H9 (cell line): ENCODE results near the gene TMEM135. TPM values are rescaled to one million over a fixed set of nuclear protein-coding genes. Genes with fewer than 3 reads are reported as not detected.

Experiments used
- DNase-seq: peaks from one replicate; pipeline ENCODE4 v3.0.0-alpha.2; 2017
- H2AFZ ChIP-seq: one replicate; pipeline ENCODE4 v1.6.1; 2013; ENCODE audit warnings: mild to moderate bottlenecking, low read length, control low read depth, moderate library complexity
- H2AK5ac ChIP-seq: 2 replicates; pipeline ENCODE4 v1.6.1; 2013; ENCODE audit warnings: low read length, control low read depth, mixed read lengths; ENCODE audit not compliant: insufficient read length
- H2BK120ac ChIP-seq: one replicate; pipeline ENCODE4 v1.6.1; 2013; ENCODE audit warnings: low read depth, mild to moderate bottlenecking, low read length, control low read depth, inconsistent platforms; ENCODE audit not compliant: poor library complexity, severe bottlenecking
- H2BK12ac ChIP-seq: 2 replicates; pipeline ENCODE4 v1.6.1; 2013; ENCODE audit warnings: low read length, control low read depth, mixed read lengths, low read depth; ENCODE audit not compliant: insufficient read length
- H2BK15ac ChIP-seq: 2 replicates; pipeline ENCODE4 v1.6.1; 2013; ENCODE audit warnings: low read depth, low read length, control low read depth
- H2BK20ac ChIP-seq: one replicate; pipeline ENCODE4 v1.6.1; 2013; ENCODE audit warnings: low read depth, mild to moderate bottlenecking, low read length, control low read depth, inconsistent platforms; ENCODE audit not compliant: poor library complexity, severe bottlenecking
- H2BK5ac ChIP-seq: 2 replicates; pipeline ENCODE4 v1.6.1; 2013; ENCODE audit warnings: low read length, control low read depth, mixed read lengths; ENCODE audit not compliant: insufficient read length
- H3K14ac ChIP-seq: 2 replicates; pipeline ENCODE4 v1.6.1; 2013; ENCODE audit warnings: low read length, control low read depth; ENCODE audit not compliant: insufficient read depth
- H3K18ac ChIP-seq: 2 replicates; pipeline ENCODE4 v1.6.1; 2013; ENCODE audit warnings: low read depth, mild to moderate bottlenecking, mixed read lengths, low read length, control low read depth; ENCODE audit not compliant: insufficient read length
- H3K23ac ChIP-seq: 2 replicates; pipeline ENCODE4 v1.6.1; 2013; ENCODE audit warnings: low read length, control low read depth, mixed read lengths, low read depth; ENCODE audit not compliant: insufficient read length
- H3K23me2 ChIP-seq: 2 replicates; pipeline ENCODE4 v1.6.1; 2013; ENCODE audit warnings: low read depth, mild to moderate bottlenecking, mixed read lengths, low read length, control low read depth; ENCODE audit not compliant: insufficient read length, poor library complexity, severe bottlenecking
- H3K27ac ChIP-seq: 2 replicates; pipeline ENCODE4 v1.5.1; 2013; ENCODE audit warnings: low read length, control low read depth, mixed read lengths, low read depth; ENCODE audit not compliant: insufficient read length
- H3K27me3 ChIP-seq: 2 replicates; pipeline ENCODE4 v1.6.1; 2013; ENCODE audit warnings: low read length, control low read depth, inconsistent platforms; ENCODE audit not compliant: insufficient read depth
- H3K4ac ChIP-seq: 2 replicates; pipeline ENCODE4 v1.6.1; 2013; ENCODE audit warnings: low read depth, mild to moderate bottlenecking, control low read depth, inconsistent platforms, low read length, moderate library complexity
- H3K4me1 ChIP-seq: 2 replicates; pipeline ENCODE4 v1.6.1; 2013; ENCODE audit warnings: low read length, control low read depth, inconsistent platforms; ENCODE audit not compliant: insufficient read depth
- H3K4me2 ChIP-seq: 2 replicates; pipeline ENCODE4 v1.6.1; 2013; ENCODE audit warnings: low read length, control low read depth, mixed read lengths; ENCODE audit not compliant: insufficient read length, insufficient read depth
- H3K56ac ChIP-seq: 2 replicates; pipeline ENCODE4 v1.6.1; 2013; ENCODE audit warnings: low read depth, mild to moderate bottlenecking, mixed read lengths, low read length, control low read depth; ENCODE audit not compliant: insufficient read length
- H3K79me1 ChIP-seq: 2 replicates; pipeline ENCODE4 v1.6.1; 2013; ENCODE audit warnings: low read depth, mild to moderate bottlenecking, moderate library complexity, low read length, control low read depth, inconsistent platforms; ENCODE audit not compliant: insufficient read depth, poor library complexity, severe bottlenecking
- H3K79me2 ChIP-seq: 2 replicates; pipeline ENCODE4 v1.6.1; 2013; ENCODE audit warnings: low read length, control low read depth, inconsistent platforms; ENCODE audit not compliant: insufficient read depth
- H3K9ac ChIP-seq: 2 replicates; pipeline ENCODE4 v1.6.1; 2013; ENCODE audit warnings: low read length, control low read depth, mixed read lengths; ENCODE audit not compliant: insufficient read length; ENCODE audit errors: extremely low read depth
- H3K9me3 ChIP-seq: one replicate; pipeline ENCODE4 v1.6.1; 2013; ENCODE audit warnings: low read depth, low read length, inconsistent platforms; ENCODE audit not compliant: control insufficient read depth
- H3T11ph ChIP-seq: one replicate; pipeline ENCODE4 v1.6.1; 2013; ENCODE audit warnings: mild to moderate bottlenecking, low read length, control low read depth, inconsistent platforms
- H4K20me1 ChIP-seq: one replicate; pipeline ENCODE4 v1.6.1; 2013; ENCODE audit not compliant: control insufficient read depth, insufficient read length, insufficient read depth
- H4K5ac ChIP-seq: 2 replicates; pipeline ENCODE4 v1.6.1; 2013; ENCODE audit warnings: low read depth, mild to moderate bottlenecking, mixed read lengths, low read length, control low read depth; ENCODE audit not compliant: insufficient read length
- H4K8ac ChIP-seq: replicated peaks from 2 replicates; pipeline ENCODE4 v1.6.1; 2013; ENCODE audit warnings: low read length, control low read depth, mixed read lengths, low read depth; ENCODE audit not compliant: insufficient read length
- H4K91ac ChIP-seq: 2 replicates; pipeline ENCODE4 v1.6.1; 2013; ENCODE audit warnings: low read depth, mild to moderate bottlenecking, moderate library complexity, mixed read lengths, low read length, control low read depth; ENCODE audit not compliant: insufficient read length
- H3K27ac Mint-ChIP-seq, 3 experiments: 2 replicates in 2 of 3; 3 replicates in 1 of 3; pipeline ENCODE4 v1.8.0; 2020 to 2021; ENCODE audit warnings: mixed read lengths in 3 of 3, mild to moderate bottlenecking in 1 of 3, moderate library complexity in 1 of 3
- H3K27me3 Mint-ChIP-seq: 2 replicates; pipeline ENCODE4 v1.8.0; 2021; ENCODE audit warnings: low read depth, mild to moderate bottlenecking, moderate library complexity, mixed read lengths
- H3K36me3 Mint-ChIP-seq, 3 experiments: 2 replicates in 2 of 3; 3 replicates in 1 of 3; pipeline ENCODE4 v1.8.0; 2020 to 2021; ENCODE audit warnings: low read depth in 3 of 3, mixed read lengths in 3 of 3; ENCODE audit not compliant: insufficient read depth in 1 of 3
- H3K4me1 Mint-ChIP-seq, 2 experiments: 2 replicates each; pipeline ENCODE4 v1.8.0; 2020; ENCODE audit warnings: mixed read lengths in 2 of 2
- H3K4me3 Mint-ChIP-seq, 2 experiments: 2 replicates in 1 of 2; 3 replicates in 1 of 2; pipeline ENCODE4 v1.8.0; 2020 to 2021; ENCODE audit warnings: mild to moderate bottlenecking in 2 of 2, mixed read lengths in 2 of 2, moderate library complexity in 1 of 2
- H3K9me3 Mint-ChIP-seq, 2 experiments: 2 replicates in 1 of 2; 3 replicates in 1 of 2; pipeline ENCODE4 v1.8.0; 2020; ENCODE audit warnings: mild to moderate bottlenecking in 2 of 2, mixed read lengths in 2 of 2, moderate library complexity in 1 of 2
- WGBS: extraction: QIAGEN DNeasy Blood & Tissue Kit; methylation state at CpG from one replicate; pipeline ENCODE4 v1.1.7; 2013; ENCODE audit warnings: missing lambda C conversion rate, low lambda C conversion rate, mixed read lengths; ENCODE audit not compliant: insufficient read length; ENCODE audit errors: extremely low coverage; 5-methylcytosine and 5-hydroxymethylcytosine counted together
- total RNA-seq: library from RNA; stranded (reverse); gene quantifications from 2 replicates; pipeline ENCODE4 v1.2.1, GENCODE V29; 2021
- TF ChIP-seq, protein P1 (sequence below): fragments of 200-600 bp; sonication (generic); conservative IDR thresholded peaks from 3 replicates; pipeline ENCODE4 v1.8.0; 2021; ENCODE audit warnings: antibody characterized with exemption, mild to moderate bottlenecking

TMEM135 gene
- total RNA-seq, 1 experiment from 2014 or later, result 25.2 TPM

DNA sequence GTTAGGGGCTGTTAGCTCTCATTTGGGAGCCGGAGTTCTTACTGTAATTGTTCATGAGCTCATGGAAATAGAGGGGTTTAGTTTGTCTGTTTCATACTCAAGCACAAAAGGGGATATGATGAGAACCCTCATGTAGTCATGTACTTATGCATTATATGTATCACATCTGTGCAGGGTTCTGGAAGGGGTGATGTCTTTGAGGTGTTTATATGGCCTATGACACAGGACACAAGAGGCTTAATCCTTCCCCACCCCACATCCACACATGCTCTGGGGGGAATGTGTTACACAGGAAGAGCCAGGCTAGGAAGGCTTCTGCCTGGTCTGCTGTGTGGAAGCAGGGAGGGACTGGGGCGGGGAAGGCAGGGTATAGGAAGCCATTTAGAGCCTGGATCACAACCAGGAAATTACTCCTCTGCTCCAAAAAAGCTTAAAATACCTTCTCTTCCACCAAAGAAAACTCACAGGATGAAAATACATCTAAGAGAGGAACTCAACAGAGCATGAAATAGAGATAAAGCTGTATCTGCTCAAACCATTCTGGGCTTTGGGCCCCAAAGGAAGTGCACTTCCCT is 316.1 kb downstream of the TMEM135 start:
- Mint-ChIP-seq H3K4me1 (peaks cover 4% of the 10 kb centered on the region in 2 experiments), H3K36me3 (no peaks in the 10 kb centered on the region)

More for the DNA sequence above, 316.1 kb downstream of the TMEM135 start:
- H3K56ac ChIP-seq, result no peak overlapping the region
- no peak overlapping the region for H2BK120ac ChIP-seq
- no peak overlapping the region for H2BK15ac ChIP-seq
- H3K14ac ChIP-seq, result no peak overlapping the region
- Mint-ChIP-seq H3K9me3 (no peaks in the 10 kb centered on the region), H3K27ac (no peak overlapping the region), H3K4me3 (no peak overlapping the region), H3K27me3 (peaks cover 2% of the 10 kb centered on the region; the same call in 1 of the 2 replicates)
- no peaks in the 10 kb centered on the region for H3K23me2 ChIP-seq
- no peak overlapping the region for H3K23ac ChIP-seq
- H3K79me2 ChIP-seq, result no peaks in the 10 kb centered on the region
- no peak for DNase-seq
- H3K4me2 ChIP-seq, result no peak overlapping the region
- no peak overlapping the region for H2BK20ac ChIP-seq
- no peaks in the 10 kb centered on the region for H3K27me3 ChIP-seq
- no peak overlapping the region for H4K5ac ChIP-seq
- no peak overlapping the region for H3K9ac ChIP-seq
- no peak overlapping the region for H2AFZ ChIP-seq
- H4K91ac ChIP-seq, result no peak overlapping the region
- H2BK12ac ChIP-seq, result no peak overlapping the region
- H2BK5ac ChIP-seq, result no peak overlapping the region
- H3K4ac ChIP-seq, result no peak overlapping the region
- H2AK5ac ChIP-seq, result no peak overlapping the region
- H3K18ac ChIP-seq, result no peak overlapping the region
- no peak overlapping the region for H3K27ac ChIP-seq
- H3K79me1 ChIP-seq, result no peaks in the 10 kb centered on the region
- no peak overlapping the region for H4K8ac ChIP-seq
- no peaks in the 10 kb centered on the region for H3K4me1 ChIP-seq
- no peaks in the 10 kb centered on the region for H4K20me1 ChIP-seq
- TF ChIP-seq, protein P1, sequence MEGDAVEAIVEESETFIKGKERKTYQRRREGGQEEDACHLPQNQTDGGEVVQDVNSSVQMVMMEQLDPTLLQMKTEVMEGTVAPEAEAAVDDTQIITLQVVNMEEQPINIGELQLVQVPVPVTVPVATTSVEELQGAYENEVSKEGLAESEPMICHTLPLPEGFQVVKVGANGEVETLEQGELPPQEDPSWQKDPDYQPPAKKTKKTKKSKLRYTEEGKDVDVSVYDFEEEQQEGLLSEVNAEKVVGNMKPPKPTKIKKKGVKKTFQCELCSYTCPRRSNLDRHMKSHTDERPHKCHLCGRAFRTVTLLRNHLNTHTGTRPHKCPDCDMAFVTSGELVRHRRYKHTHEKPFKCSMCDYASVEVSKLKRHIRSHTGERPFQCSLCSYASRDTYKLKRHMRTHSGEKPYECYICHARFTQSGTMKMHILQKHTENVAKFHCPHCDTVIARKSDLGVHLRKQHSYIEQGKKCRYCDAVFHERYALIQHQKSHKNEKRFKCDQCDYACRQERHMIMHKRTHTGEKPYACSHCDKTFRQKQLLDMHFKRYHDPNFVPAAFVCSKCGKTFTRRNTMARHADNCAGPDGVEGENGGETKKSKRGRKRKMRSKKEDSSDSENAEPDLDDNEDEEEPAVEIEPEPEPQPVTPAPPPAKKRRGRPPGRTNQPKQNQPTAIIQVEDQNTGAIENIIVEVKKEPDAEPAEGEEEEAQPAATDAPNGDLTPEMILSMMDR, result no peak
- H3T11ph ChIP-seq, result no peak overlapping the region
- no peaks in the 10 kb centered on the region for H3K9me3 ChIP-seq
- no CpG with 5 or more reads among the region's 2 CpGs for WGBS
